Measurements from ENCODE around the gene SUCO. TPM values are rescaled to one million over a fixed set of nuclear protein-coding genes. Genes with fewer than 3 reads are reported as not detected.
A peak's percentile ranks its signal among the peaks of the same experiment; 100 is the strongest.

Gene SUCO
- total and polyA plus RNA-seq, 2 of the 4 experiments (the other 2 are of a cell fraction) = 11.4 to 21.5 TPM

DNA sequence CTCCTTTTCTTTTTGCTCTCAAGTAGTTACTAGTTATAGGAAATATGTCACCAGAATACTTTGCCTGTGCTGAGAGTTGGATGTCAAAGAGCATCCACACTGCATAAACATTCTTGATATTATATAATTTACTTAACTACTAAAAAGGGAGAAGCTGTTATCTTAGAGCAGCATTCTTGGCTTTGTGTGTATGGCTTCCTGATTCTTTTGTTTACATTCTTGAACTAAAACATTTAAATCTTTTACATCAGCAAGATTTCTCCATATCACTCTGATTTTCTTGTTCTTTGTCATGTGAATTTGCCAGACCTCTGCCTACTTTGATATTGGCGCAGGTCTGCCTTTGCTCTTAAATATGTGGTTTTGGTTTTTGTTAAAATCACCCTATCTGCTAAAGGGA, 48.8 kb downstream of the SUCO start:
- Histone ChIP-seq H3K4ac (ENCODE audit: low read depth, low read length) (no peak overlapping the region; the same call in 1 of the 2 replicates), H3K27ac (ENCODE audit: insufficient read depth, low read length) (peak overlapping the region; percentile 90), H4K5ac (ENCODE audit: low read depth, low read length) (no peak overlapping the region), H3K4me3 (ENCODE audit: insufficient read depth, low read depth, low read length) (no peak overlapping the region), H3K9ac (ENCODE audit: low read depth, low read length) (no peak overlapping the region), H3K4me2 (ENCODE audit: low read depth, low read length) (peak overlapping the region; percentile 81; the same call in 1 of the 2 replicates), H3K18ac (ENCODE audit: low read depth, low read length) (peak overlapping the region; percentile 38), H2BK5ac (ENCODE audit: low read depth, low read length, poor library complexity, severe bottlenecking) (peak overlapping the region; percentile 93), H3K27me3 (ENCODE audit: control insufficient read depth, insufficient read depth, low read length) (no peaks in the 10 kb centered on the region), H2BK20ac (ENCODE audit: low read depth, low read length) (no peak overlapping the region), H2AFZ (replicated peaks; ENCODE audit: low read length, poor library complexity) (no peak overlapping the region), H2BK15ac (ENCODE audit: low read depth, low read length) (0 out of 3 replicates have a peak overlapping the region, but pooled peaks have one; percentile 10), H3K9me1 (ENCODE audit: insufficient read depth, low read length) (no peaks in the 10 kb centered on the region), H3K4me1 (ENCODE audit: control insufficient read depth, insufficient read depth, low read length) (peaks cover 6% of the 10 kb centered on the region), H4K91ac (ENCODE audit: insufficient read depth, low read depth, low read length) (no peak overlapping the region), H3K9me3 (ENCODE audit: control insufficient read depth, insufficient read depth, low read length) (no peaks in the 10 kb centered on the region), H3K14ac (replicated peaks; ENCODE audit: low read depth, low read length) (no peak overlapping the region), H2AK9ac (replicated peaks; ENCODE audit: low read depth, low read length, poor library complexity) (no peak overlapping the region), H3K23ac (ENCODE audit: low read depth, low read length) (no peak overlapping the region), H3K79me1 (ENCODE audit: low read depth in 1 of 2, low read length in 2 of 2) (peaks cover 6 to 9% of the 10 kb centered on the region in 2 experiments; a peak in 3 of 4 replicates), H2AK5ac (ENCODE audit: low read depth, low read length) (no peak overlapping the region), H3K36me3 (ENCODE audit: control insufficient read depth, insufficient read depth, low read length) (no peaks in the 10 kb centered on the region), H4K8ac (ENCODE audit: low read depth in 2 of 2, low read length in 2 of 2) (no peak overlapping the region; a peak in 1 of 4 replicates), H4K20me1 (ENCODE audit: insufficient read depth, low read length) (no peaks in the 10 kb centered on the region), H2BK120ac (ENCODE audit: low read depth, low read length) (no peak overlapping the region), H3K56ac (ENCODE audit: extremely low read depth, insufficient read depth, low read length) (peak overlapping the region; percentile 56; the same call in 1 of the 2 replicates)
- intact Hi-C loops (cut with micrococcal nuclease) = loop anchor here (10.0 kb wide), 1 partner anchor 437 kb away; no protein-coding TSS in a partner anchor
- POLR2A ChIA-PET (ENCODE audit: unreplicated experiment) = interaction anchor here (0.5 kb wide), 1 partner anchor 336 kb away, joined by 4 read pairs; no protein-coding TSS in a partner anchor
- CTCF ChIA-PET = no interaction called here
- ATAC-seq (ENCODE audit: low read depth) (peak; percentile 91), DNase-seq (peak; percentile 88)
- no TSS peak for BruUV-seq (replicated peaks)
- dilution Hi-C loops (cut with HindIII; ENCODE audit: low sequenced_read_pairs, unreplicated experiment) = no loop called here
- no CpG with 5 or more reads among the region's 1 CpG for WGBS, 2 experiments (ENCODE audit: extremely low coverage in 2 of 2, insufficient read length in 1 of 2)
- in situ Hi-C loops (cut with MboI; ENCODE audit: low sequenced_read_pairs) = no loop called here
- TF ChIP-seq, protein P1, sequence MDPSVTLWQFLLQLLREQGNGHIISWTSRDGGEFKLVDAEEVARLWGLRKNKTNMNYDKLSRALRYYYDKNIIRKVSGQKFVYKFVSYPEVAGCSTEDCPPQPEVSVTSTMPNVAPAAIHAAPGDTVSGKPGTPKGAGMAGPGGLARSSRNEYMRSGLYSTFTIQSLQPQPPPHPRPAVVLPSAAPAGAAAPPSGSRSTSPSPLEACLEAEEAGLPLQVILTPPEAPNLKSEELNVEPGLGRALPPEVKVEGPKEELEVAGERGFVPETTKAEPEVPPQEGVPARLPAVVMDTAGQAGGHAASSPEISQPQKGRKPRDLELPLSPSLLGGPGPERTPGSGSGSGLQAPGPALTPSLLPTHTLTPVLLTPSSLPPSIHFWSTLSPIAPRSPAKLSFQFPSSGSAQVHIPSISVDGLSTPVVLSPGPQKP (IDR thresholded peaks at IDR 0.05; ENCODE audit: borderline replicate concordance, low read depth, low read length) = no peak
- peak; percentile 32; the same call in 1 of the 2 replicates for TF ChIP-seq CEBPB (IDR thresholded peaks at IDR 0.05; ENCODE audit: low read depth, low read length)

Measured in IMR-90 (cell line).